Kidney (tissue), 14 donors: ENCODE results near the gene NEDD4L. TPM values are rescaled to one million over a fixed set of nuclear protein-coding genes. Genes with fewer than 3 reads are reported as not detected.

Source experiments
- DNase-seq, 5 donors: peaks; one replicate each; pipeline ENCODE4 v3.0.0-alpha.2; 2013 to 2020
- FAIRE-seq: peaks from 2 replicates; lab custom pipeline; 2012; peaks lifted over from hg19 to GRCh38; lab: Jason Lieb, UNC
- H3K27ac ChIP-seq, 2 donors: one replicate each; pipeline ENCODE4 v1.7.0; 2013; ENCODE audit warnings: low read depth in 2 of 2, low read length in 2 of 2, inconsistent platforms in 1 of 2
- H3K27me3 ChIP-seq: one replicate; pipeline ENCODE4 v1.7.1; 2013; ENCODE audit warnings: low read length, inconsistent platforms; ENCODE audit not compliant: control insufficient read depth, insufficient read depth
- H3K36me3 ChIP-seq, 3 donors: one replicate each; pipeline versions ENCODE4 v1.7.0 to v1.7.1; 2013; ENCODE audit warnings: low read length in 3 of 3, control low read depth in 1 of 3, inconsistent platforms in 1 of 3; ENCODE audit not compliant: insufficient read depth in 3 of 3, control insufficient read depth in 2 of 3
- H3K4me1 ChIP-seq, 3 donors: one replicate each; pipeline versions ENCODE4 v1.7.0 to v1.7.1; 2013; ENCODE audit warnings: low read length in 3 of 3, inconsistent platforms in 1 of 3, low read depth in 1 of 3; ENCODE audit not compliant: control insufficient read depth in 2 of 3, insufficient read depth in 2 of 3
- H3K4me3 ChIP-seq, 3 donors: one replicate each; pipeline versions ENCODE4 v1.7.0 to v1.8.1; 2013; ENCODE audit warnings: low read length in 3 of 3, control low read depth in 1 of 3, inconsistent platforms in 1 of 3
- H3K9ac ChIP-seq, 3 donors: one replicate each; pipeline versions ENCODE4 v1.7.0 to v1.7.1; 2013; ENCODE audit warnings: low read length in 3 of 3, control low read depth in 1 of 3, inconsistent platforms in 1 of 3
- H3K9me3 ChIP-seq, 3 donors: one replicate each; pipeline versions ENCODE4 v1.7.0 to v1.7.1; 2013; ENCODE audit warnings: low read length in 3 of 3, control low read depth in 1 of 3, inconsistent platforms in 1 of 3; ENCODE audit not compliant: control insufficient read depth in 2 of 3, insufficient read depth in 1 of 3
- intact Hi-C: fragments of 100-400 bp; cut with DNase I; formaldehyde crosslinking; loops from one replicate; pipeline ENCODE4 v1.11.1; 2022
- polyA plus RNA-seq: library from polyadenylated mRNA; stranded (reverse); fragments of 350-450 nt; fragmentation: Illumina TruSeq; extraction: RNeasy Lipid Tissue Mini Kit (QIAGEN cat#74804); gene quantifications from one replicate; pipeline ENCODE4 v1.2.3, GENCODE V29; 2014; ENCODE audit warnings: low read depth, low replicate concordance; ENCODE audit not compliant: insufficient read depth
- total RNA-seq: library from RNA; stranded (reverse); fragmentation: NEBNext Ultra II Directional; extraction: Animal tissue kit (Norgen Biotek cat#: 25700); gene quantifications from one replicate; pipeline ENCODE4 v1.2.1, GENCODE V29; 2021
- TF ChIP-seq, protein P1 (sequence below): IDR thresholded peaks from 3 replicates; pipeline ENCODE4 v1.5.1; 2012; ENCODE audit warnings: mild to moderate bottlenecking, moderate library complexity, borderline replicate concordance; ENCODE audit not compliant: insufficient read depth; ENCODE audit errors: extremely low read depth
- donor health status: control.
- donor health status: control.
- donor health status: control.
- donor health status: control.
- donor health status: control.
- donor health status: DM: yes; HTN: yes; CAD: no.
- donor health status: Normal renal cell carcinoma (clear cell type).

NEDD4L gene
- total and polyA plus RNA-seq, 2 donors from 2014 or later = 90.8 to 95.7 TPM

DNA sequence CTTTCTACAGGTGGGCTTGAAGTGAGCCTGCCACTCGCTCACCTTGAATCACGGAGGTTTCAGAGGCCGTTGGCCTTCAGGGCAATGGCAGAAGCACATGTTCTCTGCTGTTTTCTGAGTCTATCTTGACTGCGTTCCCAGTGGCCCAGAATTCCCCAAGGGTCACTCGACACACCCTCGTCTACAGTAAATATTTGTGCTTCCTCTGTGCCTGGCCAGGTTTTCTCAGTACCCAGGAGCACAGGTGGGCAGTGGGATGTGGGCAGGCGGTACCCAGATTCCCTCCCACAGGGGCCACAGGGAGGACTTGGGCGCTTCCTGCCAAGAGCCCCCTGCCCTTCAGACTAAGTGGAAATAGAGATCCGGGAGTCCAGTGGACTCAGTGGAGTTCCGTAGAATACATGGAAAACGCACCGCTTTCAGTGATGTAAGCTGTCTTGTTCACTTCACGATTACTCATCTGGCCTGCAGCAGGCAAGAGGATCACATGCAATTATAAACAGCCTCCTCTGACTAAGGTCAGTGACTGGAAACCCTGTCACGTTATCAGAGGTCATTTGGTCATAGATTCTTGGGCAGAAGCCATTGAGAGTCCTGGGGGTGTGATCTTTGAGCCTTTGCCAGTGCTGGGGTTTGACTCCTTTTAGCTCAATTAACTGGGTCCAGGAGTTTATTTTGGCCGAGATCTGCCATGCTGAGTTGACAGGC, 179.8 kb downstream of the NEDD4L start:
- Histone ChIP-seq H3K9me3 (no peaks in the 10 kb centered on the region), H3K4me1 (peaks cover 0 to 69% (median 33%) of the 10 kb centered on the region in 3 donors), H3K9ac (peak overlapping the region in 2 of 3 donors; percentile 8 to 62), H3K4me3 (peak overlapping the region in 2 of 3 donors; percentile 4 to 51), H3K36me3 (no peaks in the 10 kb centered on the region), H3K27me3 (no peaks in the 10 kb centered on the region), H3K27ac (peak overlapping the region; percentile 97 to 98)
- FAIRE-seq = peak; percentile 75
- TF ChIP-seq, protein P1, sequence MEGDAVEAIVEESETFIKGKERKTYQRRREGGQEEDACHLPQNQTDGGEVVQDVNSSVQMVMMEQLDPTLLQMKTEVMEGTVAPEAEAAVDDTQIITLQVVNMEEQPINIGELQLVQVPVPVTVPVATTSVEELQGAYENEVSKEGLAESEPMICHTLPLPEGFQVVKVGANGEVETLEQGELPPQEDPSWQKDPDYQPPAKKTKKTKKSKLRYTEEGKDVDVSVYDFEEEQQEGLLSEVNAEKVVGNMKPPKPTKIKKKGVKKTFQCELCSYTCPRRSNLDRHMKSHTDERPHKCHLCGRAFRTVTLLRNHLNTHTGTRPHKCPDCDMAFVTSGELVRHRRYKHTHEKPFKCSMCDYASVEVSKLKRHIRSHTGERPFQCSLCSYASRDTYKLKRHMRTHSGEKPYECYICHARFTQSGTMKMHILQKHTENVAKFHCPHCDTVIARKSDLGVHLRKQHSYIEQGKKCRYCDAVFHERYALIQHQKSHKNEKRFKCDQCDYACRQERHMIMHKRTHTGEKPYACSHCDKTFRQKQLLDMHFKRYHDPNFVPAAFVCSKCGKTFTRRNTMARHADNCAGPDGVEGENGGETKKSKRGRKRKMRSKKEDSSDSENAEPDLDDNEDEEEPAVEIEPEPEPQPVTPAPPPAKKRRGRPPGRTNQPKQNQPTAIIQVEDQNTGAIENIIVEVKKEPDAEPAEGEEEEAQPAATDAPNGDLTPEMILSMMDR = no peak
- intact Hi-C loops = no loop called here
- DNase-seq = peak; percentile 33 to 71 (median 48)

DNA sequence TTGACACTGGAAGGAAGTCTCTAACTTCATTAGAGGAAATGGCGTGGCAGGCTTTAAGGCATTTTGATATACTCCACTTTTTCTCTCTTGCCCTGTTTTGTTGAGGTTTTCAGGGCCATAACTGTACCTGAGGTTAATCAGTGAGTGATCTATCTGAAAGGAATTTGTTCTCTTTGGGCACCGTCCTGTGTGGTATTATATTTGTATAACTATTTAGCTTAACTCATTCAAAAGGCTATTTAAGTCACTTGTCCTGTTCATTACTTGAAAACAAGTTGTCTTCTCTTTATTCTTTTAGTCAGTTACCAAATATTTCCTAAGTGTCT, 180.4 kb downstream of the NEDD4L start:
- intact Hi-C loops = no loop called here
- peaks cover 0 to 72% (median 35%) of the 10 kb centered on the region in 3 donors for H3K4me1 ChIP-seq
- DNase-seq = no peak
- no peaks in the 10 kb centered on the region for H3K27me3 ChIP-seq
- FAIRE-seq = no peak
- peak overlapping the region; percentile 97 to 98 for H3K27ac ChIP-seq
- peak overlapping the region in 2 of 3 donors; percentile 8 to 62 for H3K9ac ChIP-seq
- peak overlapping the region in 2 of 3 donors; percentile 4 to 51 for H3K4me3 ChIP-seq
- no peaks in the 10 kb centered on the region for H3K36me3 ChIP-seq
- TF ChIP-seq, protein P1 = no peak
- no peaks in the 10 kb centered on the region for H3K9me3 ChIP-seq

DNA sequence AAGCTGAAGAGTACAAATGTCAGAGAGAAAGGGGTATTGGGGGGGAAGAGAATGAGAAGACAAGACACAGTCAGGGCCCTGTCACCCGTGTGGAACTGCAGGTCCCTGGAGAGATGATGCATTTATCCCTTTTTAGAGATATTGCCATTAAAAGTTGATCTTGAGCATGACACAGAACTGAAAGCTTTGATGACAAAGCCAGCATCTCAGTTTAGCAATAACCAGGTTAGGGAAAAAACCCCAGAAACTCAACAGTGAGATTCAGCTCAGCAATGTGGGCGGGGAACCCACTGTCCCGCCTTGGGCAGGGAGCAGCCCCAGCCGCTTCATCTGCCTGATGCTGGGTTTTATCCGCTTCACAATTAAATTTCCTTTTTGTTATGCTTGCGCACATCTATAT, 181.1 kb downstream of the NEDD4L start:
- Histone ChIP-seq H3K4me1 (peaks cover 0 to 72% (median 34%) of the 10 kb centered on the region in 3 donors), H3K27ac (peak overlapping the region; percentile 18 to 48), H3K36me3 (no peaks in the 10 kb centered on the region), H3K9me3 (no peaks in the 10 kb centered on the region), H3K4me3 (no peak overlapping the region), H3K27me3 (no peaks in the 10 kb centered on the region), H3K9ac (peak overlapping the region in 1 of 3 donors; percentile 10)
- intact Hi-C loops = no loop called here
- TF ChIP-seq, protein P1 = no peak
- DNase-seq = peak in 1 of 5 donors; percentile 10
- no peak for FAIRE-seq

DNA sequence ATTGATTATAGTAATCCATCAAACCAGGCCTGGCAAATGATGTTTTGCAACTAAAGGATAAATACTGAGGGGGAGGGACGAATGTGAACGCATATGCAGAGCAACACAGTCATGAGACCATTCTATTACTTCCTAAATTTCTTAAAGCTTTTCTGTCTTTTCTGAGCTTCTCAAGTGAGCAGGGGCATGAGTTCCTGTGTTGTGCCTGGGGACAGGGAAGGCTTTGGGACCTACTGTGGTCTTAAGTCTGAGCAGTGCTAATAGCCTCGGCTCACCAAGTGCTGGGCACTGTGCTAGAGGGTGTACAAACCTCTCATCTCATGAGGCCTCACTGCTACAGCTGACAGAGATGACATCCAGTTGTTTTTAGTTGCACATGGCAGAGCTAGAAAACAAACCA, 182.4 kb downstream of the NEDD4L start:
- TF ChIP-seq, protein P1 = no peak
- intact Hi-C loops = no loop called here
- H3K27me3 ChIP-seq = no peaks in the 10 kb centered on the region
- H3K4me3 ChIP-seq = no peak overlapping the region
- H3K9ac ChIP-seq = no peak overlapping the region
- H3K9me3 ChIP-seq = no peaks in the 10 kb centered on the region
- no peak for FAIRE-seq
- H3K4me1 ChIP-seq = peaks cover 0 to 78% (median 38%) of the 10 kb centered on the region in 3 donors
- peak overlapping the region; percentile 20 to 71 for H3K27ac ChIP-seq
- no peaks in the 10 kb centered on the region for H3K36me3 ChIP-seq
- no peak for DNase-seq
